ENCODE results near the gene AFF2.

The AFF2 gene

DNA sequence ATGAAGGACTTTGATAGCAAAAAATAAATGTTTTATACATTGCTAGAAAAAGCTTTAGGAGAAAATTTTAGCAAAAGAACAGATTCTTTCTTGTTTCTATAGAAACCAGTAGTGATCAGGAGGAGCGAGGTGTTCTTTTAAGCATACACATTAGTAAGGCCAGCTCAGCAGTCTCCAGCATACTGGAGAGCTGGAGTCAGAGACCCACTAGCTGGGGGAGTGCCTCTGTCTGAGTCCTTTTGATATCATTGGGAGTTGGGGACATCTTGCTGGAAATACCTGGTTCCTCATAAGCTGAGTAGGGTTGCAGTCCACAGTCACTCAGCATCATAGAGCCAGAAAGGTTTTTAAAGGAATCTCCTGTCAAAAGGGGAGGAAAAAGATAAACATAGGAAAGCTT lies 67.4 kb downstream of the AFF2 start:
- Histone ChIP-seq H3K27me3 (ENCODE audit: control insufficient read depth, insufficient read depth, low read length) (no peaks in the 10 kb centered on the region), H3K36me3 (ENCODE audit: control insufficient read depth, low read depth, low read length) (no peaks in the 10 kb centered on the region), H3K9ac (ENCODE audit: low read length) (no peak overlapping the region), H3K4me1 (ENCODE audit: control insufficient read depth, low read depth, low read length) (no peaks in the 10 kb centered on the region), H3K9me3 (ENCODE audit: control insufficient read depth, low read depth, low read length) (peaks cover 4% of the 10 kb centered on the region), H3K27ac (ENCODE audit: low read length) (no peak overlapping the region), H3K4me3 (ENCODE audit: low read length) (no peak overlapping the region)

- no peaks in the 10 kb centered on the region for H3K4me1 ChIP-seq (ENCODE audit: control insufficient read depth, low read depth, low read length)
These were observed 68.3 kb downstream of the AFF2 start for GRCh38 chrX:148568763-148569162.

DNA sequence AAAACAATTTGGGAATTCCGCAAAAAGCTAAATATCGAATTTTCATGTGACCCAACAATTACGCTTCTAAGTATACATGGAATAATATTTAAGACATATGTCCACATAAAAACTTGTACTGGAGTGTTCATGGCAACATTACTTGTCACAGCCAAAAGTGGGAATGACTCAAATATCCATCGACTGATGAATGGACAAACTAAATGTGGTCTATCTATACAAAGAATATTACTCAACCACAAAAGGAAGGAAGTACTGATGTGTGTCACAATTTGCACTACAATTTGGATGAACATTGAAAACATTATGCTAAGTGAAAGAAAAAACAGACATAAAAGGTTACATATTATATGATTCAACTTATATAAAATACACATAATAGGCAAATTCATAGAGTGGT lies 71.9 kb downstream of the AFF2 start:
- Histone ChIP-seq H3K9me3 (ENCODE audit: control insufficient read depth, low read depth, low read length) (no peaks in the 10 kb centered on the region), H3K9ac (ENCODE audit: low read length) (no peak overlapping the region), H3K4me1 (ENCODE audit: control insufficient read depth, low read depth, low read length) (no peaks in the 10 kb centered on the region), H3K36me3 (ENCODE audit: control insufficient read depth, low read depth, low read length) (no peaks in the 10 kb centered on the region), H3K27me3 (ENCODE audit: control insufficient read depth, insufficient read depth, low read length) (no peaks in the 10 kb centered on the region), H3K27ac (ENCODE audit: low read length) (no peak overlapping the region), H3K4me3 (ENCODE audit: low read length) (no peak overlapping the region)

More at GRCh38 chrX:148568763-148569162, 68.3 kb downstream of the AFF2 start:
- Histone ChIP-seq H3K27ac (ENCODE audit: low read length) (no peak overlapping the region), H3K4me3 (ENCODE audit: low read length) (no peak overlapping the region), H3K27me3 (ENCODE audit: control insufficient read depth, insufficient read depth, low read length) (no peaks in the 10 kb centered on the region), H3K9me3 (ENCODE audit: control insufficient read depth, low read depth, low read length) (peaks cover 4% of the 10 kb centered on the region), H3K36me3 (ENCODE audit: control insufficient read depth, low read depth, low read length) (no peaks in the 10 kb centered on the region), H3K9ac (ENCODE audit: low read length) (no peak overlapping the region)

DNA sequence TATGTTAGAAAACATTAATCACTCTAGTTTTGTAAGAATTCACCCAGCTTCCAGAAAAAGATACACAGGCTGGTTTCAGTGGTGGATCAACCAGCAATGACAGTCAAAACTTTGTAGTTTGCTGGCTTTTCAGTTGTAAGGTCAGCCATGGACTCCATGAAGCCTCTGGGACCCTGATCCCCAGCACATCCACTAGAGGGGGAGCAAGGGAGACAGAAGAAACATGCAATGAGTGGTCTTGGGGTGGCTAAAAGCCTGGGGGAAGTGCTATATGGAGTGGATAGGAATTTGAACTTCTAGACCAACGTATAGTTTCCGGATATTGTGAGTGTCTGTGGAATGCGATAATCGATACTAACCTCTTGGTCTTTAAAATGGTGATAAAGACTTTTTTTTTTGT lies 72.7 kb downstream of the AFF2 start:
- H3K9me3 ChIP-seq (ENCODE audit: control insufficient read depth, low read depth, low read length) = peaks cover 1% of the 10 kb centered on the region
- H3K4me3 ChIP-seq (ENCODE audit: low read length) = no peak overlapping the region
- H3K27me3 ChIP-seq (ENCODE audit: control insufficient read depth, insufficient read depth, low read length) = no peaks in the 10 kb centered on the region
- H3K4me1 ChIP-seq (ENCODE audit: control insufficient read depth, low read depth, low read length) = no peaks in the 10 kb centered on the region
- H3K27ac ChIP-seq (ENCODE audit: low read length) = no peak overlapping the region
- H3K9ac ChIP-seq (ENCODE audit: low read length) = no peak overlapping the region
- no peaks in the 10 kb centered on the region for H3K36me3 ChIP-seq (ENCODE audit: control insufficient read depth, low read depth, low read length)

GRCh38 chrX:148574237-148574973 lies 74.0 kb downstream of the AFF2 start:
- H3K27me3 ChIP-seq (ENCODE audit: control insufficient read depth, insufficient read depth, low read length) = no peaks in the 10 kb centered on the region
- no peak overlapping the region for H3K27ac ChIP-seq (ENCODE audit: low read length)
- H3K9me3 ChIP-seq (ENCODE audit: control insufficient read depth, low read depth, low read length) = peaks cover 13% of the 10 kb centered on the region
- H3K9ac ChIP-seq (ENCODE audit: low read length) = no peak overlapping the region
- no peaks in the 10 kb centered on the region for H3K36me3 ChIP-seq (ENCODE audit: control insufficient read depth, low read depth, low read length)
- H3K4me3 ChIP-seq (ENCODE audit: low read length) = no peak overlapping the region
- H3K4me1 ChIP-seq (ENCODE audit: control insufficient read depth, low read depth, low read length) = no peaks in the 10 kb centered on the region

DNA sequence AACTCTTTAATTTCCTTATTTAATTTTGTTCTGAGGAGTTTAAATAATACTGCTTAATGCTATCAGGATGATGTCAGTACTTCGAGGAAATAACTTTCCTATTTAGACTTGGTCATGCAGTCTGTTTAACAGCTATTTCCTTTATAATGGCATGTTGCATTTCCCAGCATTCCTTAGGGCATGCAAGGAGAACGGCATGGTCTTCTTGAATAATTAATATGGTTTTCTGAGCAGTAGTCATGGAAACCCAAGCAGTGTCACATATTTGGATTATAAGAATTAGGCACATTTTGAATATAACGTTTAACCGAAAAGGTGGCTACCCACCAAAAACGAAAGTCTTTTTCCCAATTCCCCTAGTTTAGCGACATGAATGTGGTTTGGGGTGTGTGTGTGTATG lies 76.0 kb downstream of the AFF2 start:
- no peak overlapping the region for H3K4me3 ChIP-seq (ENCODE audit: low read length)
- no peak overlapping the region for H3K9ac ChIP-seq (ENCODE audit: low read length)
- H3K9me3 ChIP-seq (ENCODE audit: control insufficient read depth, low read depth, low read length) = peaks cover 19% of the 10 kb centered on the region
- no peak overlapping the region for H3K27ac ChIP-seq (ENCODE audit: low read length)
- no peaks in the 10 kb centered on the region for H3K4me1 ChIP-seq (ENCODE audit: control insufficient read depth, low read depth, low read length)
- H3K27me3 ChIP-seq (ENCODE audit: control insufficient read depth, insufficient read depth, low read length) = no peaks in the 10 kb centered on the region
- no peaks in the 10 kb centered on the region for H3K36me3 ChIP-seq (ENCODE audit: control insufficient read depth, low read depth, low read length)

GRCh38 chrX:148577741-148578140 lies 77.3 kb downstream of the AFF2 start:
- Histone ChIP-seq H3K4me1 (ENCODE audit: control insufficient read depth, low read depth, low read length) (no peaks in the 10 kb centered on the region), H3K36me3 (ENCODE audit: control insufficient read depth, low read depth, low read length) (no peaks in the 10 kb centered on the region), H3K27me3 (ENCODE audit: control insufficient read depth, insufficient read depth, low read length) (no peaks in the 10 kb centered on the region), H3K9ac (ENCODE audit: low read length) (no peak overlapping the region), H3K27ac (ENCODE audit: low read length) (no peak overlapping the region), H3K4me3 (ENCODE audit: low read length) (no peak overlapping the region), H3K9me3 (ENCODE audit: control insufficient read depth, low read depth, low read length) (peaks cover 26% of the 10 kb centered on the region)

DNA sequence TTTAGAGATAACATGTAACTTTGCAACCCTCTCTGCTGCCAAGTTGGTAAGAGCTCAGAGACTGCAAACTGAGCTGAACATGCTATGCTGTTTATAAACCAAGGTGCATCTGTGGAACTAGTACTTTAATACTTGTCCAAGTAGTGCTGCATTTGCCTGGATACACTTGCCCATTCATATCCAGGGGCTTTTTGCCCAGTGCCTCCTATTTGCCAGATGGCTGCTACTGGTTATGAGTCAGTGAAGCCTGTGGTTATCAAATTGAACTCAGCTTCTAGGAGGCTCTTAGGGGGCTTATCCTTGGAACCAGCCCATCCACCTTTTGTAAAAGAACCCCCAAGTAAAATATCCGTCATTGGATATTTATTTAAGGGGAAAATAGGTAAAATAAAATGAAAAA lies 79.6 kb downstream of the AFF2 start:
- Histone ChIP-seq H3K9ac (ENCODE audit: low read length) (no peak overlapping the region), H3K9me3 (ENCODE audit: control insufficient read depth, low read depth, low read length) (peaks cover 30% of the 10 kb centered on the region), H3K27ac (ENCODE audit: low read length) (no peak overlapping the region), H3K4me3 (ENCODE audit: low read length) (no peak overlapping the region), H3K27me3 (ENCODE audit: control insufficient read depth, insufficient read depth, low read length) (no peaks in the 10 kb centered on the region), H3K36me3 (ENCODE audit: control insufficient read depth, low read depth, low read length) (no peaks in the 10 kb centered on the region), H3K4me1 (ENCODE audit: control insufficient read depth, low read depth, low read length) (no peaks in the 10 kb centered on the region)

DNA sequence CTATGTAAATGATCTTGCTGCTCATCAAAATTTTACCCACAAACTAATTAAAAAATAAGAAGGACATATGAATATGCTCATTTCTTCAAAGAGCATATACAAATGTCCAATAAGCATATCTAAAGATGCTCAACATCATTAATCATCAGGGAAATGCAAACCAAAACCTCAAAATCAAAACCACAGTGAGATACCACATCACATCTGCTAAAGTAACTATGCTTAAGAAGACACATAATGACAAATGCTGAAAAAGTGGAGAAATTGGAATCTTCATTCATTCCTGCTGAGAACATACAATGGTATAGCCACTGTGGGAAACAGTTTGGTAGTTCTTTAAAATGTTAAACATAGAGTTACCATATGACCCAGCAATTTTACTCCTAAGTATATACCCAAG lies 81.9 kb downstream of the AFF2 start:
- Histone ChIP-seq H3K9me3 (ENCODE audit: control insufficient read depth, low read depth, low read length) (peaks cover 33% of the 10 kb centered on the region), H3K27ac (ENCODE audit: low read length) (no peak overlapping the region), H3K4me1 (ENCODE audit: control insufficient read depth, low read depth, low read length) (no peaks in the 10 kb centered on the region)

GRCh38 chrX:148588649-148589310 lies 88.4 kb downstream of the AFF2 start:
- H3K4me1 ChIP-seq (ENCODE audit: control insufficient read depth, low read depth, low read length) = no peaks in the 10 kb centered on the region
- H3K4me3 ChIP-seq (ENCODE audit: low read length) = no peak overlapping the region
- no peak overlapping the region for H3K27ac ChIP-seq (ENCODE audit: low read length)
- no peak overlapping the region for H3K9ac ChIP-seq (ENCODE audit: low read length)
- H3K9me3 ChIP-seq (ENCODE audit: control insufficient read depth, low read depth, low read length) = peaks cover 15% of the 10 kb centered on the region
- H3K27me3 ChIP-seq (ENCODE audit: control insufficient read depth, insufficient read depth, low read length) = no peaks in the 10 kb centered on the region
- no peaks in the 10 kb centered on the region for H3K36me3 ChIP-seq (ENCODE audit: control insufficient read depth, low read depth, low read length)

More for the DNA sequence above, 81.9 kb downstream of the AFF2 start:
- H3K4me3 ChIP-seq (ENCODE audit: low read length) = no peak overlapping the region
- H3K27me3 ChIP-seq (ENCODE audit: control insufficient read depth, insufficient read depth, low read length) = no peaks in the 10 kb centered on the region
- H3K9ac ChIP-seq (ENCODE audit: low read length) = no peak overlapping the region
- no peaks in the 10 kb centered on the region for H3K36me3 ChIP-seq (ENCODE audit: control insufficient read depth, low read depth, low read length)

DNA sequence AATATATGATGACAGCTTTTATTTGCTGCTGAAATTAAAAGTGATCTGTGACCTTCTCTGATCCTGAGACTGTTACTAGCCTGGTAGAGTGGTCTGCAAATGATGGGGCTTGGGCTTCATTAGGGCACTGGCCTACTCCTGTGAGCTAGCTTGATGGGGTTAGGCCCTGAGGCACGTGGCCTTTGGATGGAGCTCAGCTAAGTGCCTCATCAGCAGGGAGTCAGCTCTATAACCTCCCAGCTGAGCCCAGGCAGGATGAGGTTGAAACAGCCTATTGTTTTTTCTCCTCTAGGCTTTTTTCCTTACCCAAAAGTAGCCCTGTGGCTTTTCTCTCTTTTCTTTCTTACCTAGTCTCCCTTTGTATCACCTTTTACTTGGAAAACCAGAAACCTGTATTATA lies 92.2 kb downstream of the AFF2 start:
- no peak overlapping the region for H3K9ac ChIP-seq (ENCODE audit: low read length)
- H3K9me3 ChIP-seq (ENCODE audit: control insufficient read depth, low read depth, low read length) = peaks cover 8% of the 10 kb centered on the region
- no peak overlapping the region for H3K27ac ChIP-seq (ENCODE audit: low read length)
- H3K36me3 ChIP-seq (ENCODE audit: control insufficient read depth, low read depth, low read length) = no peaks in the 10 kb centered on the region
- H3K27me3 ChIP-seq (ENCODE audit: control insufficient read depth, insufficient read depth, low read length) = no peaks in the 10 kb centered on the region
- no peaks in the 10 kb centered on the region for H3K4me1 ChIP-seq (ENCODE audit: control insufficient read depth, low read depth, low read length)
- no peak overlapping the region for H3K4me3 ChIP-seq (ENCODE audit: low read length)

GRCh38 chrX:148593146-148593545 lies 92.7 kb downstream of the AFF2 start:
- Histone ChIP-seq H3K27me3 (ENCODE audit: control insufficient read depth, insufficient read depth, low read length) (no peaks in the 10 kb centered on the region), H3K4me1 (ENCODE audit: control insufficient read depth, low read depth, low read length) (no peaks in the 10 kb centered on the region), H3K36me3 (ENCODE audit: control insufficient read depth, low read depth, low read length) (no peaks in the 10 kb centered on the region), H3K27ac (ENCODE audit: low read length) (no peak overlapping the region), H3K4me3 (ENCODE audit: low read length) (no peak overlapping the region), H3K9me3 (ENCODE audit: control insufficient read depth, low read depth, low read length) (peaks cover 8% of the 10 kb centered on the region), H3K9ac (ENCODE audit: low read length) (no peak overlapping the region)

Measured in iPS-18a (cell line).